Naive thymus-derived CD4-positive, alpha-beta T cell (primary cell): ENCODE data around the gene RASL11B. TPM values are rescaled to one million over a fixed set of nuclear protein-coding genes. Genes with fewer than 3 reads are reported as not detected.

Experiments used
- ATAC-seq: fragments of 150-1000 bp; cut with Tn5 transposase; 2 replicates; pipeline ENCODE4 v1.10.0; 2021; ENCODE audit warnings: mild to moderate bottlenecking, moderate library complexity
- CTCF ChIA-PET: fragments of 350-600 bp; sonication (Branson Sonifier 250); formaldehyde crosslinking; loops from one replicate; lab custom pipeline; 2021; ENCODE audit warnings: antibody characterized with exemption; lab: Charles Lee
- POLR2A ChIA-PET: fragments of 350-600 bp; sonication (Branson Sonifier 250); formaldehyde crosslinking; loops from one replicate; lab custom pipeline; 2021; ENCODE audit warnings: antibody characterized with exemption, inconsistent platforms; lab: Charles Lee
- DNase-seq, 9 donors: peaks; one replicate each; pipeline versions ENCODE4 v3.0.0 to v3.0.0-alpha.2; 2020 to 2022; ENCODE audit warnings: mixed read lengths in 1 of 9
- H3K27ac ChIP-seq: one replicate; pipeline ENCODE4 v1.7.0; 2013; ENCODE audit warnings: mild to moderate bottlenecking, low read depth, low read length, moderate library complexity
- H3K27me3 ChIP-seq, 2 donors: one replicate each; pipeline ENCODE4 v1.7.0; 2013; ENCODE audit warnings: low read length in 2 of 2, mild to moderate bottlenecking in 2 of 2, moderate library complexity in 2 of 2; ENCODE audit not compliant: control insufficient read depth in 2 of 2, insufficient read depth in 2 of 2
- H3K36me3 ChIP-seq, 3 experiments: 1 replicate in 2 of 3; 2 replicates in 1 of 3; pipeline ENCODE4 v1.7.0; 2013; ENCODE audit warnings: low read length in 3 of 3, mild to moderate bottlenecking in 3 of 3, moderate library complexity in 1 of 3; ENCODE audit not compliant: insufficient read depth in 3 of 3, control insufficient read depth in 2 of 3
- H3K4me1 ChIP-seq, 2 donors: one replicate each; pipeline ENCODE4 v1.7.0; 2013; ENCODE audit warnings: low read length in 2 of 2, mild to moderate bottlenecking in 2 of 2, moderate library complexity in 1 of 2; ENCODE audit not compliant: control insufficient read depth in 2 of 2, insufficient read depth in 2 of 2
- H3K4me3 ChIP-seq: 2 replicates; pipeline ENCODE4 v1.7.0; 2013; ENCODE audit warnings: mild to moderate bottlenecking, low read length
- H3K9me3 ChIP-seq, 3 experiments: 1 replicate in 2 of 3; 2 replicates in 1 of 3; pipeline ENCODE4 v1.7.0; 2013; ENCODE audit warnings: low read length in 3 of 3; ENCODE audit not compliant: control insufficient read depth in 2 of 3
- H3K27ac Mint-ChIP-seq, 9 donors: one replicate each; pipeline ENCODE4 v1.8.0; 2020 to 2022; ENCODE audit warnings: mixed read lengths in 9 of 9, mild to moderate bottlenecking in 8 of 9, moderate library complexity in 5 of 9, inconsistent platforms in 2 of 9
- H3K27me3 Mint-ChIP-seq, 5 donors: one replicate each; pipeline ENCODE4 v1.8.0; 2021 to 2022; ENCODE audit warnings: mixed read lengths in 5 of 5, mild to moderate bottlenecking in 1 of 5
- H3K36me3 Mint-ChIP-seq, 5 donors: one replicate each; pipeline ENCODE4 v1.8.0; 2020 to 2022; ENCODE audit warnings: mixed read lengths in 5 of 5, mild to moderate bottlenecking in 3 of 5, inconsistent platforms in 1 of 5
- H3K4me1 Mint-ChIP-seq, 7 donors: one replicate each; pipeline ENCODE4 v1.8.0; 2020 to 2022; ENCODE audit warnings: mixed read lengths in 7 of 7, mild to moderate bottlenecking in 3 of 7, inconsistent platforms in 1 of 7
- H3K4me3 Mint-ChIP-seq, 10 donors: one replicate each; pipeline ENCODE4 v1.8.0; 2020 to 2022; ENCODE audit warnings: mild to moderate bottlenecking in 10 of 10, mixed read lengths in 10 of 10, moderate library complexity in 6 of 10, inconsistent platforms in 2 of 10
- H3K9me3 Mint-ChIP-seq, 11 donors: one replicate each; pipeline ENCODE4 v1.8.0; 2020 to 2022; ENCODE audit warnings: mixed read lengths in 11 of 11, mild to moderate bottlenecking in 4 of 11, inconsistent platforms in 1 of 11, moderate library complexity in 1 of 11
- intact Hi-C, 2 donors: fragments of 100-400 bp; cut with micrococcal nuclease; formaldehyde crosslinking; loops; one replicate each; pipeline ENCODE4 v1.15.1; 2023
- polyA plus RNA-seq, 2 donors: library from polyadenylated mRNA; unstranded; fragments of 300-500 nt; fragmentation: Illumina TruSeq; gene quantifications; one replicate each; pipeline ENCODE4 v1.2.3, GENCODE V29; 2021
- total RNA-seq, 6 experiments: library from RNA in 5 of 6; stranded (reverse) in 5 of 6; gene quantifications; 1 replicate in 5 of 6; 2 replicates in 1 of 6; pipeline ENCODE4 v1.2.3 and lab custom pipeline; 2021 to 2026

Gene RASL11B
- total and polyA plus RNA-seq, 7 experiments from 2014 or later = 0.11 to 0.41 TPM; not detected in 5

DNA sequence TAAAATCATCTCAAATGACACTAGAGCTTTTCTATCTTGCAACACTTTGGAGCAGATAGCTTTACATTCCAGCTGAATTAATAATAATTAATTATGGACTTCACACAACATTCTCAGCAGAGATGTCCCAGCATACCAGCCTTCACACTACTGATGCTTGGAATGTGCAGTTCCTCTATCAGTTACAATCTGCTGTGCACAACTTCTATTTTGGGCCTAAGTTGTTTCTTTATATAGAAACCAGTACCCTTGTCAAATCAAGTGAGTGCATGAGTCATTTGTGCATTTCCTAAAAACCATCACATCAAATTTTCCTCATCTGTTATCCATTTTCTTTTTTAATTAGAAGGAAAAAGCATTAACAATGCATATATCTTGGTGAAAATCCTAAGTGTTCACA, 8.8 kb upstream of the RASL11B start:
- no peak overlapping the region for H3K4me3 Mint-ChIP-seq
- POLR2A ChIA-PET = no interaction called here
- H3K27me3 Mint-ChIP-seq = peaks cover 4 to 17% (median 16%) of the 10 kb centered on the region in 5 donors
- H3K4me3 ChIP-seq = no peak overlapping the region
- no peak overlapping the region for H3K27ac Mint-ChIP-seq
- intact Hi-C loops = no loop called here
- H3K4me1 ChIP-seq = no peaks in the 10 kb centered on the region
- no peak for ATAC-seq
- peaks cover 0 to 15% (median 2%) of the 10 kb centered on the region in 11 donors for H3K9me3 Mint-ChIP-seq
- no peaks in the 10 kb centered on the region for H3K9me3 ChIP-seq
- H3K36me3 ChIP-seq = no peaks in the 10 kb centered on the region
- peaks cover 0 to 9% (median 1%) of the 10 kb centered on the region in 5 donors for H3K36me3 Mint-ChIP-seq
- H3K4me1 Mint-ChIP-seq = peaks cover 0 to 8% (median 0%) of the 10 kb centered on the region in 7 donors
- no peak for DNase-seq
- H3K27me3 ChIP-seq = no peaks in the 10 kb centered on the region
- CTCF ChIA-PET = no interaction called here
- no peak overlapping the region for H3K27ac ChIP-seq

GRCh38 chr4:52856801-52857200, 5.3 kb upstream of the RASL11B start:
- no peaks in the 10 kb centered on the region for H3K4me1 ChIP-seq
- ChIA-PET CTCF (no interaction called here), POLR2A (no interaction called here)
- intact Hi-C loops = no loop called here
- no peak for DNase-seq
- peaks cover 17 to 43% (median 36%) of the 10 kb centered on the region in 5 donors for H3K27me3 Mint-ChIP-seq
- no peaks in the 10 kb centered on the region for H3K36me3 ChIP-seq
- no peaks in the 10 kb centered on the region for H3K27me3 ChIP-seq
- H3K9me3 ChIP-seq = no peaks in the 10 kb centered on the region
- H3K4me1 Mint-ChIP-seq = peaks cover 0 to 13% (median 10%) of the 10 kb centered on the region in 7 donors
- peaks cover 0 to 14% (median 5%) of the 10 kb centered on the region in 5 donors for H3K36me3 Mint-ChIP-seq
- ATAC-seq = peak; percentile 20
- peak overlapping the region in 1 of 9 donors; percentile 41 for H3K27ac Mint-ChIP-seq
- H3K9me3 Mint-ChIP-seq = peaks cover 0 to 21% (median 3%) of the 10 kb centered on the region in 11 donors
- no peak overlapping the region for H3K27ac ChIP-seq
- no peak overlapping the region for H3K4me3 ChIP-seq
- no peak overlapping the region for H3K4me3 Mint-ChIP-seq

GRCh38 chr4:52860361-52860760, 1.8 kb upstream of the RASL11B start:
- peak overlapping the region in 2 of 10 donors; percentile 2 to 10 for H3K4me3 Mint-ChIP-seq

DNA sequence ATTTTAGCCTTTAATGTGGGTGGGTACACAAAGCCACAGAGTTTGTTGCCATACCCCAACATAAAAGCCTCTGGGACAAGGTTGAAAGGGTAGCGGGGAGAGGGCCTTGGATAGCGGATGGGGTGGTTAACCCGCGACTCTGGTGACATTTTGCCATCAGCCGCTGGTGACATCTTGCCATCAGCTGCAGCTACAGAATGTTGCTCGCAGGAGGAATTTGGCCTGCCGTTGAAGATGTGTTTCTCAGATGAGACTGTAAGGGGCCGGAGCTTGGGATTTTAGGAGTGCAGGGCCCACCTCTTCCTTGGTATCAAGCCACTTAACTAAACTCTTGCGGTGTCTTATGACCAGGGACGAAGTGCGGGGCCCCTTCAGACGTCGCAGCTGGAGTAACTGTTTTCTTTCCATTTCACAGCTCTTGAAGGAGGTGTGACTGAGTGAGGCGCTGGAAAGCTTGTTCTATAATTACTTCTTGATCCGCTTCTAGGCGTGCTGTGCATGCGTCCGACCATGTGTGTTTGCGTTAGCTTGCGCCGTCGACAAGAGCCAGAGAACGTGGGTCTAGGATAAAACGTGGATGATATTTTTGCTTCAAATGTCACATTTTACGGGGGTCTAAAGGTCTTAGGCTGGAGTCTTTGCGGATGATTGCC, 820 bp upstream of the RASL11B start:
- Mint-ChIP-seq H3K36me3 (peaks cover 0 to 14% (median 5%) of the 10 kb centered on the region in 5 donors), H3K27ac (peak overlapping the region in 5 of 9 donors; percentile 16 to 87 (median 49)), H3K4me3 (peak overlapping the region; percentile 74 to 88 (median 84)), H3K4me1 (peaks cover 0 to 17% (median 10%) of the 10 kb centered on the region in 7 donors), H3K27me3 (peaks cover 32 to 48% (median 43%) of the 10 kb centered on the region in 5 donors), H3K9me3 (peaks cover 0 to 21% (median 3%) of the 10 kb centered on the region in 11 donors)
- H3K27me3 ChIP-seq = no peaks in the 10 kb centered on the region
- DNase-seq (no peak), ATAC-seq (no peak)
- CTCF ChIA-PET = no interaction called here
- peak overlapping the region; percentile 56 for H3K4me3 ChIP-seq
- no peaks in the 10 kb centered on the region for H3K9me3 ChIP-seq
- H3K36me3 ChIP-seq = no peaks in the 10 kb centered on the region
- H3K27ac ChIP-seq = peak overlapping the region; percentile 33
- intact Hi-C loops = loop anchor here (1.0 to 10.0 kb wide), 6 partner anchors 151 to 1203 kb away; partner anchors contain the start of genes CHIC2 (in 1 of the 2), DCUN1D4 (in 1 of the 2), FIP1L1 (in 1 of the 2) and SCFD2 (in 1 of the 2)
- peaks cover 0 to 6% of the 10 kb centered on the region in 2 donors for H3K4me1 ChIP-seq
- POLR2A ChIA-PET = no interaction called here

More at GRCh38 chr4:52860361-52860760, 1.8 kb upstream of the RASL11B start:
- peaks cover 0 to 14% (median 5%) of the 10 kb centered on the region in 5 donors for H3K36me3 Mint-ChIP-seq
- intact Hi-C loops = loop anchor here (5.0 to 10.0 kb wide), 5 partner anchors 152 to 1018 kb away; partner anchors contain the start of genes DCUN1D4 (in 1 of the 2), FIP1L1 (in 1 of the 2), SCFD2 (in 1 of the 2) and USP46 (in 1 of the 2)
- peaks cover 30 to 50% (median 43%) of the 10 kb centered on the region in 5 donors for H3K27me3 Mint-ChIP-seq
- no peak overlapping the region for H3K27ac Mint-ChIP-seq
- H3K27ac ChIP-seq = no peak overlapping the region
- no peak for DNase-seq
- CTCF ChIA-PET = interaction anchor here (0.8 kb wide), 1 partner anchor 222 kb away, joined by 3 read pairs; no protein-coding TSS in a partner anchor
- H3K36me3 ChIP-seq = no peaks in the 10 kb centered on the region
- H3K9me3 ChIP-seq = no peaks in the 10 kb centered on the region
- H3K27me3 ChIP-seq = no peaks in the 10 kb centered on the region
- POLR2A ChIA-PET = no interaction called here
- H3K4me3 ChIP-seq = no peak overlapping the region
- H3K4me1 ChIP-seq = peaks cover 0 to 6% of the 10 kb centered on the region in 2 donors
- no peak for ATAC-seq
- peaks cover 0 to 17% (median 10%) of the 10 kb centered on the region in 7 donors for H3K4me1 Mint-ChIP-seq
- peaks cover 0 to 21% (median 3%) of the 10 kb centered on the region in 11 donors for H3K9me3 Mint-ChIP-seq

DNA sequence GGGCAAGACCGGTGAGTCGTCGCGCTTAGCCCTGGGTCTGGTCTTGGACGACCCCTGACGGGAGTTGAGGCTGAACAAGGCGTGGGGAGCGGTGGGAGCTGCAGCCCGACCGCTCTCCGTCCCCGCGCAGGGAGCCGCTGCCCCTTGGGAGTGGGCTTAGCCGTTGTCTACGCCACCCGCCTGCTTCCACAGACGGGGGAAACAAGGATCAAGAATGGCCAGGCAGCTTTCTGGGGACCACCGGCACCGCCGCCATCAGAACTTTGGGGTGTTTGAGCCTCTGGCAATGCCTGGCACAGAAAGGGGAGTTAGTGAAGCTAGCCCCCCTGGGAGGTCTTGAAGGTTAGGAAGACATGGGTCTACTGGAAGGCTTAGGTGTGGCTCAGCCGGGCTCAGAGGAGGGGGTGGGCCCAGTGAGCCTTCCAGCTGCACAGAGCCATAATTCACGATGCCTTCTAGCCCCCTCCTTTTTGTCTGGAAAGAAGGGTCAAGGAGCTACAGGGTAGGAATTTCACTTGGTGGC, 583 bp downstream of the RASL11B start:
- intact Hi-C loops = loop anchor here (1.0 to 10.0 kb wide), 9 partner anchors 49 to 1020 kb away; partner anchors contain the start of genes DCUN1D4 (in 1 of the 2), FIP1L1 (in 1 of the 2), SCFD2 (in 1 of the 2) and USP46 (in 1 of the 2)
- ChIA-PET POLR2A (interaction anchor here (1.5 kb wide), 1 partner anchor 151 kb away, joined by 8 read pairs; no protein-coding TSS in a partner anchor), CTCF (no interaction called here)
- Histone ChIP-seq H3K36me3 (no peaks in the 10 kb centered on the region), H3K4me3 (peak overlapping the region; percentile 58), H3K27ac (peak overlapping the region; percentile 34), H3K9me3 (no peaks in the 10 kb centered on the region), H3K27me3 (no peaks in the 10 kb centered on the region), H3K4me1 (peaks cover 0 to 6% of the 10 kb centered on the region in 2 donors)
- Mint-ChIP-seq H3K9me3 (peaks cover 0 to 14% (median 2%) of the 10 kb centered on the region in 11 donors), H3K4me3 (peak overlapping the region; percentile 18 to 87 (median 82)), H3K27me3 (peaks cover 24 to 38% (median 34%) of the 10 kb centered on the region in 5 donors), H3K4me1 (peaks cover 0 to 17% (median 5%) of the 10 kb centered on the region in 7 donors), H3K36me3 (peaks cover 0 to 11% (median 4%) of the 10 kb centered on the region in 5 donors), H3K27ac (no peak overlapping the region)
- no peak for ATAC-seq
- peak in 2 of 9 donors; percentile 5 to 7 for DNase-seq

- POLR2A ChIA-PET = interaction anchor here (1.5 kb wide), 1 partner anchor 151 kb away, joined by 8 read pairs; no protein-coding TSS in a partner anchor
- CTCF ChIA-PET = interaction anchor here (0.6 kb wide), 1 partner anchor 62 kb away, joined by 5 read pairs; no protein-coding TSS in a partner anchor
- intact Hi-C loops = loop anchor here (5.0 to 10.0 kb wide), 5 partner anchors 149 to 1021 kb away; partner anchors contain the start of genes DCUN1D4 (in 1 of the 2), FIP1L1 (in 1 of the 2), SCFD2 (in 1 of the 2) and USP46 (in 1 of the 2)
Observed at GRCh38 chr4:52863324-52863723, 1.2 kb downstream of the RASL11B start.

More at GRCh38 chr4:52863324-52863723, 1.2 kb downstream of the RASL11B start:
- H3K36me3 ChIP-seq = no peaks in the 10 kb centered on the region
- H3K27ac ChIP-seq = no peak overlapping the region
- peak overlapping the region; percentile 1 to 87 (median 78) for H3K4me3 Mint-ChIP-seq
- peaks cover 24 to 35% (median 33%) of the 10 kb centered on the region in 5 donors for H3K27me3 Mint-ChIP-seq
- peaks cover 0 to 17% (median 5%) of the 10 kb centered on the region in 7 donors for H3K4me1 Mint-ChIP-seq
- DNase-seq (no peak), ATAC-seq (no peak)
- no peaks in the 10 kb centered on the region for H3K27me3 ChIP-seq
- peaks cover 0 to 8% (median 0%) of the 10 kb centered on the region in 11 donors for H3K9me3 Mint-ChIP-seq
- H3K4me3 ChIP-seq = no peak overlapping the region
- peaks cover 0 to 6% of the 10 kb centered on the region in 2 donors for H3K4me1 ChIP-seq
- H3K27ac Mint-ChIP-seq = no peak overlapping the region
- H3K36me3 Mint-ChIP-seq = peaks cover 0 to 5% (median 0%) of the 10 kb centered on the region in 5 donors
- H3K9me3 ChIP-seq = no peaks in the 10 kb centered on the region
